B cell (primary cell): ENCODE results near the gene ZFYVE19. TPM values are rescaled to one million over a fixed set of nuclear protein-coding genes. Genes with fewer than 3 reads are reported as not detected.

Experiments used
- ATAC-seq: fragments of 200-7000 bp; cut with Tn5 transposase; one replicate; pipeline ENCODE4 v1.10.0; 2021; ENCODE audit warnings: low read depth, mild to moderate bottlenecking, moderate number of reproducible peaks, moderate library complexity
- CTCF ChIA-PET: fragments of 350-600 bp; sonication (Branson Sonifier 250); formaldehyde crosslinking; loops from one replicate; lab custom pipeline; 2021; ENCODE audit warnings: antibody characterized with exemption, inconsistent platforms; lab: Charles Lee
- POLR2A ChIA-PET: fragments of 350-600 bp; sonication (Branson Sonifier 250); formaldehyde crosslinking; loops from one replicate; lab custom pipeline; 2021; ENCODE audit warnings: antibody characterized with exemption; lab: Charles Lee
- DNase-seq: peaks from one replicate; pipeline ENCODE4 v3.0.0; 2013
- H2AFZ ChIP-seq: 2 replicates; pipeline ENCODE4 v1.6.1; 2012; ENCODE audit warnings: mild to moderate bottlenecking, low read depth, low read length; ENCODE audit not compliant: insufficient read depth, poor library complexity, severe bottlenecking
- H3K27ac ChIP-seq, 2 donors: 1 replicate in 1 of 2; 2 replicates in 1 of 2; pipeline ENCODE4 v1.5.1; 2012 to 2013; ENCODE audit warnings: low read length in 2 of 2, mild to moderate bottlenecking in 2 of 2, moderate library complexity in 1 of 2
- H3K27me3 ChIP-seq, 4 experiments: fragments of 200-600 bp in 1 of 4; sonication (generic) in 1 of 4; replicated peaks in 1 of 4; 1 replicate in 2 of 4; 2 replicates in 2 of 4; pipeline versions ENCODE4 v1.6.1 to v1.7.0; 2013 to 2016; ENCODE audit warnings: low read length in 3 of 4, mild to moderate bottlenecking in 2 of 4, mixed read lengths in 1 of 4, moderate library complexity in 1 of 4; ENCODE audit not compliant: insufficient read depth in 4 of 4, control insufficient read depth in 3 of 4; ENCODE audit errors: control extremely low read depth in 1 of 4
- H3K36me3 ChIP-seq, 2 experiments: replicated peaks in 1 of 2; 1 replicate in 1 of 2; 2 replicates in 1 of 2; pipeline versions ENCODE4 v1.6.1 to v1.7.1; 2013; ENCODE audit warnings: low read length in 1 of 2; ENCODE audit not compliant: insufficient read depth in 2 of 2, control insufficient read depth in 1 of 2; ENCODE audit errors: control extremely low read depth in 1 of 2, extremely low read depth in 1 of 2
- H3K4me1 ChIP-seq, 2 donors: fragments of 200-600 bp in 1 of 2; sonication (generic) in 1 of 2; 1 replicate in 1 of 2; 2 replicates in 1 of 2; pipeline versions ENCODE4 v1.5.1 to v1.6.1; 2013 to 2017; ENCODE audit warnings: low read length in 2 of 2; ENCODE audit not compliant: control insufficient read depth in 2 of 2, insufficient read depth in 2 of 2
- H3K4me2 ChIP-seq: replicated peaks from 2 replicates; pipeline ENCODE3; 2012; ENCODE audit warnings: mild to moderate bottlenecking, low read depth, low read length; ENCODE audit not compliant: poor library complexity, severe bottlenecking
- H3K4me3 ChIP-seq, 5 experiments: fragments of 200-600 bp in 1 of 5; sonication (generic) in 1 of 5; 1 replicate in 3 of 5; 2 replicates in 2 of 5; pipeline versions ENCODE4 v1.5.1 to v1.7.0; 2011 to 2016; ENCODE audit warnings: low read length in 4 of 5, mild to moderate bottlenecking in 4 of 5, low read depth in 2 of 5, control low read depth in 1 of 5, moderate library complexity in 1 of 5; ENCODE audit not compliant: insufficient read depth in 1 of 5; ENCODE audit errors: control extremely low read depth in 1 of 5, extremely low read depth in 1 of 5
- H3K79me2 ChIP-seq: fragments of 200-600 bp; sonication (generic); one replicate; pipeline ENCODE4 v1.6.0; 2016; ENCODE audit warnings: low read length; ENCODE audit not compliant: control insufficient read depth, insufficient read depth
- H3K9ac ChIP-seq: fragments of 200-600 bp; sonication (generic); 2 replicates; pipeline ENCODE4 v1.6.1; 2017; ENCODE audit warnings: mild to moderate bottlenecking, low read length, moderate library complexity
- H3K9me3 ChIP-seq, 3 donors: one replicate each; pipeline versions ENCODE4 v1.6.1 to v1.7.1; 2013; ENCODE audit warnings: low read length in 2 of 3; ENCODE audit not compliant: control insufficient read depth in 2 of 3, insufficient read depth in 1 of 3; ENCODE audit errors: control extremely low read depth in 1 of 3
- H4K20me1 ChIP-seq: 2 replicates; pipeline ENCODE4 v1.6.0; 2012; ENCODE audit warnings: mild to moderate bottlenecking, low read length; ENCODE audit not compliant: insufficient read depth, control insufficient read depth, poor library complexity, severe bottlenecking
- H3K27ac Mint-ChIP-seq: one replicate; pipeline ENCODE4 v1.8.0; 2021; ENCODE audit warnings: mixed read lengths
- H3K27me3 Mint-ChIP-seq: one replicate; pipeline ENCODE4 v1.8.0; 2021; ENCODE audit warnings: mixed read lengths
- H3K4me1 Mint-ChIP-seq: one replicate; pipeline ENCODE4 v1.8.0; 2021; ENCODE audit warnings: mixed read lengths
- H3K4me3 Mint-ChIP-seq: one replicate; pipeline ENCODE4 v1.8.0; 2021; ENCODE audit warnings: mixed read lengths
- H3K9me3 Mint-ChIP-seq: one replicate; pipeline ENCODE4 v1.8.0; 2022; ENCODE audit warnings: mixed read lengths; ENCODE audit not compliant: insufficient read depth
- CTCF ChIP-seq: fragments of 200-600 bp; IDR thresholded peaks from one replicate; pipeline ENCODE4 v1.8.0; 2022; ENCODE audit warnings: antibody characterized with exemption, mild to moderate bottlenecking
- EZH2 ChIP-seq: IDR thresholded peaks from 2 replicates; pipeline ENCODE4 v1.6.1; 2012; ENCODE audit warnings: borderline replicate concordance, low read depth, mild to moderate bottlenecking, moderate library complexity, low read length; ENCODE audit not compliant: insufficient read depth, poor library complexity, severe bottlenecking
- WGBS: methylation state at CpG from one replicate; pipeline ENCODE4 v1.1.5; 2013; ENCODE audit warnings: missing lambda C conversion rate; ENCODE audit not compliant: insufficient coverage; 5-methylcytosine and 5-hydroxymethylcytosine counted together
- intact Hi-C: fragments of 100-400 bp; cut with micrococcal nuclease; formaldehyde crosslinking; loops from one replicate; pipeline ENCODE4 v1.10.0; 2022
- polyA plus RNA-seq: library from polyadenylated mRNA; depleted of rRNA; stranded (reverse); fragments of >200 nt; gene quantifications from 2 replicates; pipeline ENCODE4 v1.2.3, GENCODE V29; 2012
- total RNA-seq, 2 donors: library from RNA; stranded (reverse); fragments of 120-200 nt in 1 of 2; gene quantifications; 1 replicate in 1 of 2; 2 replicates in 1 of 2; pipeline versions ENCODE4 v1.2.3 to v1.2.4, GENCODE V29; 2013 to 2022

Gene ZFYVE19
- total and polyA plus RNA-seq, 2 donors (not counting 1 experiment from before 2014, with no cell fraction given): 29.4 to 60.5 TPM

DNA sequence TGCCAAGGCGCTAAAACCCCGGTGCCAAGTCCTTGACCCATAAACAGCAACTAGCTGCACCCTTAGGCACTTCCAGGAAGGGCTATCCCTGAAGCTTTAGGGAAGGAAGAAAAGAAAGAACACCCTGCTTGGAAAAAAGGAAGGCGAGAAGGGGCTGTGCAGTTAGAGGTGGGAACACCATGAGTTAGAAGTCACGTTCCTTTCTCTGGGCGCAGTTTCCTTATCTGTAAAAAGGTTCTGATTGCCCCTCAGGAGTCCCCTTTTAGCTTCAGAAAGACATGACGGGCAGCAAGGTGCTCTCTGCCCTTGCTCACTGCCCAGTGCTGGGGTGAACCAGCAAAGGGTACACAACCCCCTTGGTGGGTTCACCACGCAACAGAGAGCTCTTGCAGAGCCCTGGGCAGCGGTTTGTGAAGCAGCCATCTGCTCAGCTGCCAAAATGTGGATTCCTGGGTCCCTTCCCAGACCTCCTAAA lies 42.2 kb upstream of the ZFYVE19 start:
- Histone ChIP-seq H3K27ac (no peak overlapping the region), H3K4me3 (peak overlapping the region; percentile 51 to 87 (median 78)), H3K79me2 (no peaks in the 10 kb centered on the region), H3K9ac (peak overlapping the region; percentile 68), H3K27me3 (no peaks in the 10 kb centered on the region), H3K36me3 (peaks cover 0 to 11% of the 10 kb centered on the region in 2 experiments), H3K4me2 (peak overlapping the region; percentile 99), H2AFZ (peak overlapping the region; percentile 92), H3K4me1 (peaks cover 35 to 49% of the 10 kb centered on the region in 2 donors), H4K20me1 (no peaks in the 10 kb centered on the region), H3K9me3 (no peaks in the 10 kb centered on the region)
- no peaks in the 10 kb centered on the region for H3K27me3 Mint-ChIP-seq
- ChIA-PET CTCF (interaction anchor here (1.2 to 4.3 kb wide), 3 partner anchors 13 to 70 kb away, joined by 3 to 24 read pairs (median 4); partner anchors contain the start of gene RAD51), POLR2A (interaction anchor here (1.3 to 1.6 kb wide), 3 partner anchors 12 to 70 kb away, joined by 3 to 8 read pairs (median 4); partner anchors contain the start of gene RAD51)
- H3K4me3 Mint-ChIP-seq: peak overlapping the region; percentile 89
- no peaks in the 10 kb centered on the region for H3K9me3 Mint-ChIP-seq
- H3K27ac Mint-ChIP-seq: peak overlapping the region; percentile 63
- H3K4me1 Mint-ChIP-seq: peaks cover 39% of the 10 kb centered on the region
- TF ChIP-seq EZH2 (no peak), CTCF (no peak)
- intact Hi-C loops: loop anchor here (1.0 kb wide), 1 partner anchor 9 kb away; the partner anchor contains the start of gene RMDN3
- ATAC-seq (no peak), DNase-seq (peak; percentile 26)
- 46% methylated on average over 6 of the region's 8 CpGs for WGBS

GRCh38 chr15:40766194-40766815 lies 40.6 kb upstream of the ZFYVE19 start:
- peaks cover 51% of the 10 kb centered on the region for H3K4me1 Mint-ChIP-seq
- Histone ChIP-seq H3K27ac (no peak overlapping the region), H3K4me3 (no peak overlapping the region), H3K27me3 (no peaks in the 10 kb centered on the region), H3K4me2 (no peak overlapping the region), H2AFZ (no peak overlapping the region), H3K79me2 (no peaks in the 10 kb centered on the region), H3K9me3 (no peaks in the 10 kb centered on the region), H4K20me1 (no peaks in the 10 kb centered on the region), H3K36me3 (peaks cover 0 to 11% of the 10 kb centered on the region in 2 experiments), H3K9ac (no peak overlapping the region), H3K4me1 (peaks cover 45 to 62% of the 10 kb centered on the region in 2 donors)
- POLR2A ChIA-PET: interaction anchor here (0.6 kb wide), 1 partner anchor 875 kb away, joined by 3 read pairs; no protein-coding TSS in a partner anchor
- no peak for ATAC-seq
- intact Hi-C loops: no loop called here
- CTCF ChIA-PET: interaction anchor here (1.3 to 9.6 kb wide), 3 partner anchors 10 to 22 kb away, joined by 3 to 99 read pairs (median 3); no protein-coding TSS in a partner anchor
- 93% methylated on average over 6 of the region's 7 CpGs for WGBS
- no peak for TF ChIP-seq EZH2
- no peak for TF ChIP-seq CTCF
- H3K9me3 Mint-ChIP-seq: no peaks in the 10 kb centered on the region
- DNase-seq: no peak
- H3K27me3 Mint-ChIP-seq: no peaks in the 10 kb centered on the region
- no peak overlapping the region for H3K27ac Mint-ChIP-seq
- no peak overlapping the region for H3K4me3 Mint-ChIP-seq
